Subcutaneous adipose tissue (tissue), 4 donors: ENCODE results near the gene TNNT3. TPM values are rescaled to one million over a fixed set of nuclear protein-coding genes. Genes with fewer than 3 reads are reported as not detected.

Source experiments
- total RNA-seq, 4 donors: library from RNA; depleted of rRNA; stranded (reverse); fragments of >200 nt; gene quantifications; one replicate each; pipeline ENCODE4 v1.1.0, GENCODE V29; 2016
- TF ChIP-seq, protein P1 (sequence below): fragments of 450-650 bp; IDR thresholded peaks from one replicate; pipeline ENCODE4 v1.5.1; 2016; ENCODE audit warnings: low read depth, mild to moderate bottlenecking, control low read depth, antibody characterized with exemption, moderate library complexity

Gene TNNT3
- total RNA-seq, 4 donors from 2014 or later: 7.7 to 29.0 (median 10.2) TPM

DNA sequence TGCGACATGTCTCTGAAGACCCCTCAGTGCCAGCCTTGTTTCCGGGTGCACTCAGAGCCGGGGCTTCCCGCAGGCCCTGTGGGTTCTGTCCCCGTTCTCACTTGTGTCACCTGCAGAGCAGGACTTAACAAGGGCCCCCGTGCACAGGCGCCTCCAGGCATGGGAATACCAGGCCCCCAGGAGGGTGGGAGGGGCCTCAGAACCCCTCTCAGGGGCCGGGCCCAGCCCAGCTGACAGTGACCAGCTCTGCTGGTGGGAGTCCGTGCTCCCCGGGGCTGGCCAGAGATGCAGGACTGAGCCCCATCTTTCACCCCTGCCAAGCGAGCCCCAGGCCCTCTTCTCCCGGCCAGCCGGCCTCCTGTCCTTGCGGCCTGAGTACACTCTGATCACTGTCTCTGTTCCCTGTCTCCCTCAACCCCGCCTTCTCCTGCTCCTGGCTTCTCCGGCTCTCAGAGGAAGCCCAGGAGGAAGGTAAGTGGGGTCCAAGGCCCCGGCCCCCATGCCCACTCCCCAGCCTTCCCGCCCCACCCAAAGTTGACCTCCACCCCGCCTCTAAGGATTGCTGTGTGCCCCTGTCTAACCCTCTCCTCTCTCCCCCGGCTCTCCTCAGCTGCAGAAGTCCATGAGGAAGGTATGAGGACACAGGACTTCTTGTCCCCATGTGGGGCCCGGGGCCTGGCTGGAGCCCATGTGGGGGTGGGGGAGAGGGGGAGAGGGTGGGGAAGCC, 5.3 kb downstream of the TNNT3 start:
- TF ChIP-seq, protein P1, sequence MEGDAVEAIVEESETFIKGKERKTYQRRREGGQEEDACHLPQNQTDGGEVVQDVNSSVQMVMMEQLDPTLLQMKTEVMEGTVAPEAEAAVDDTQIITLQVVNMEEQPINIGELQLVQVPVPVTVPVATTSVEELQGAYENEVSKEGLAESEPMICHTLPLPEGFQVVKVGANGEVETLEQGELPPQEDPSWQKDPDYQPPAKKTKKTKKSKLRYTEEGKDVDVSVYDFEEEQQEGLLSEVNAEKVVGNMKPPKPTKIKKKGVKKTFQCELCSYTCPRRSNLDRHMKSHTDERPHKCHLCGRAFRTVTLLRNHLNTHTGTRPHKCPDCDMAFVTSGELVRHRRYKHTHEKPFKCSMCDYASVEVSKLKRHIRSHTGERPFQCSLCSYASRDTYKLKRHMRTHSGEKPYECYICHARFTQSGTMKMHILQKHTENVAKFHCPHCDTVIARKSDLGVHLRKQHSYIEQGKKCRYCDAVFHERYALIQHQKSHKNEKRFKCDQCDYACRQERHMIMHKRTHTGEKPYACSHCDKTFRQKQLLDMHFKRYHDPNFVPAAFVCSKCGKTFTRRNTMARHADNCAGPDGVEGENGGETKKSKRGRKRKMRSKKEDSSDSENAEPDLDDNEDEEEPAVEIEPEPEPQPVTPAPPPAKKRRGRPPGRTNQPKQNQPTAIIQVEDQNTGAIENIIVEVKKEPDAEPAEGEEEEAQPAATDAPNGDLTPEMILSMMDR: no peak

- TF ChIP-seq, protein P1: no peak
Observed at GRCh38 chr11:1925373-1926155, 6.1 kb downstream of the TNNT3 start.

DNA sequence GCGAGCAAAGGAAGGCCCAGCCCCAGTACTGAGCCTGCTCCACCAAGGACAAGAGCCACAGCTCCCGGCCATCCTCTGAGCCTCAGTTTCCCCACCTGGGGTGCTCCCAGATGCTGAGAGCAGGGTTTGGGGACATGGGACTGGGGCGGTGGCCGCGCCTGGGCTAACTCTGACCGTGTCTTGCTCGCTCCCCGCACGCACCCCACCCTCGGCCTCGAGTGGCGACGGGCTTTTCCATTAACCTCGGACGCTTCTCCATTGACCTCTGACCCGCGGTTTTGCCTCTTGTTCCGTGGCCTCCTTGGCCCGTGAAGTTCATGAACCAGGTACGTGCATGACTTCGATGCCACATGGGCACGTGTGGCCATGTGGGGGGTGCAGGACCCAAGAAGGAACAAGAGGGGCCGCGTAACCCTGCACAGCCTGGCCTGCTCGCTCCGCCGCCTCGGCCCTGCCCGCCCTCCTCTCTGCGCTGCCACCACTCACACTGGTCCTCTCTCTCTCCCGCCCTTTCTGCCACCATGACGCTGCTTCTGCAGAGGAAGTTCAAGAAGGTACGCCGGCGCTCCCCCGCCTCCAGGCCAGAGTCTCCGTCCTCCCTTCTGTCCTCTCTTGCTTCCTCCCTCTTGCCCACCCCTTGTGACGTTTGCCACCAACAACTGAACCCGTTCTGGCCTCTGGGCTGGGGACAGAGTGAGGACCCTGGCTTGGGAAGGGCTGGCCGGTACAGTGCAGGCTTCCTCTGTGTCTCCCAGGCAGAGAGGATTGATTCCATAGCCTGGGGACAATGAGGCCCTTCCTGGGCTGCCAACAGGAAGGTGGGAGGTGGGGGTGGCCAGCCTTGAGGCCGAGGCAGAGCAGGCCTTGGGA, 6.9 kb downstream of the TNNT3 start:
- TF ChIP-seq, protein P1: no peak

DNA sequence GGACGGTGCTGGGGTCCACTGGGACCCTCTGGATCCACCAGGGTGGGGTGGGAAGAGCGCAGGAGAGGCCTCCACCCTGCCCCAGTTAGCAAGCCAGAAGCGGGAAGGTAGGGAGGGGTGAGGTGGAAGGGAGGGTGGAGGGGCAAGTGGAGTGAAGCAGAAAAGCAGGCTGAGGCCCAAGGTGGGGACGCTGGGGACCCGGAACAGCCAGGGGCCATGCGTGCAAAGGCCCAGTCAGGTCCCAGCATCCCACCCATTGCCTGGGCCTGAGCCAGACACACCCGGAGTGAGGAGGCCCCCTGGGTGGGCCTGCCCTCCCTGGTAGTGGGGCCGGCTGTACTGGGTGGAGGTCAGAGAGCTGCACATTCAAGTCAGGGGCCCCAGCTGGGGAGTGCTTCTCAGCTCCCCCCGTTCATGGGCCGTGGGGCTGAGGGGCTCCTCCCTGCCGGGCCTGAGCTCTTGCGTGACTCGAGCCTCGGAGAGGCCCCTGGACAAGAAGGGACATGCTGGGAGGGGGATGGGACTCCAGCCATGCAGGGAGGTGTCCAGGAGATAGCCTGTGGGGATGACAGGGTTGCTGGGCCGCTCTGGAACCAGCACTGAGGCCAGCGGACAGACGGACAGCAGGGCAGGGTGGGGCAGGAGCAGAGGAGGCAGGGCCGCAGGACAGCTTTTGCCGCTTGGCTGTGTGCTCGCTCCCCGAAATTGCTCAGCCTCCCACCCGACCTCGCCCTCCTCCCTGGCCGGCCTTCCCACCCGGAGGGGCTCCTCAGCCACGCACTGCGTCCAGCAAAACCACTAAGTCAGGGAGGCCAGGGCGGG, 7.7 kb downstream of the TNNT3 start:
- TF ChIP-seq, protein P1: no peak

DNA sequence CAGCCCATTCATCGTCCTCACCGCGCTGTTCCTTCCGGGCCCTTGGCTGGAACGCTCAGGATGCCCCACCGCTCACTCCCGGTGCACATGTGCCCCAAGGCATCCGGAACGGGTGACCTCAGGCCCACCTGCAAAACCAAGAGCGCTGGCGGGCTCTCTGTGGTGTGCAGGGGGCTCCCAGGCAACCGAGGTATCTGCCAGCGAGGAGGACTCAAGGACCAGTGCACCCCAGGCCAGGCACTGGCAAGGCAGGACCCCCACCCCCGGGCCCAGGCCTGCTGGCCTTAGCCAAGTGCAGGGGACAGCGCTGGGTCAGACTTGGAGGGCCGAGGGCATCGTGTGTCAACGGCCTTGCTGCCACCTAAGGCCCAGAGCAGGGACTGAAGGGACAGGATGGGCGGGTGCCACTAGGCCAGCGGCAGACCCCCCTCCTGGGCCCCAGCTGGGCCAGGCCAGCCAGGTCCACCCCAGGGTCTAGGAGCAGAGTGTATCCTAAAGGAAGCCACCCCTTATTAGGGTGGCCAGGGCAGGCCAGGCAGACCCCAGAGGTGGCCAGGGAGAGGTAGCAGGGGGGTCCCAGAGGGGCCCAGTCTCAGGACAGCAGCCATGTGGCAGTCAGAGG, 8.5 kb downstream of the TNNT3 start:
- TF ChIP-seq, protein P1: no peak

DNA sequence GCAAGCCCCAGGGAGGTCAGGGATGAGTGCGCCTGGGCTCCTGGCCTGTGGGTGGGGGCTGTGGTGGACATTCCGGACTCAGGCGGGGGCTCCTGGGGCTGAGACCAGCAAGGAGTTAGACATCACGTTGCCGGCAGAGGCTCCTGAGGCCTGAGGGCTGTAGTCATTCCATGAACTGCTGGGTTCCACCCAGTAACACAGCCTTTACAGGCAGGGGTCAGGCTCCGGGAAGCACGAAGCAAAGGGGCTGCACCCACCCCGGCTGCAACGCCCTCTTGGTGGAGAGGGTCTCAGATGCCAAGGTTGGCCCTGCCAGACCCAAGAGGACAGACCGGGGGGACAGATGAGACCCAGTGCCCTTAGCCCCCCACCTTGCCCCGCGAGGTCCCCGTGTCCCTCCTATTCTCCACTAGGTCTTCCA, 9.0 kb downstream of the TNNT3 start:
- TF ChIP-seq, protein P1: no peak
